ENCODE data around the gene INSRR.

DNA sequence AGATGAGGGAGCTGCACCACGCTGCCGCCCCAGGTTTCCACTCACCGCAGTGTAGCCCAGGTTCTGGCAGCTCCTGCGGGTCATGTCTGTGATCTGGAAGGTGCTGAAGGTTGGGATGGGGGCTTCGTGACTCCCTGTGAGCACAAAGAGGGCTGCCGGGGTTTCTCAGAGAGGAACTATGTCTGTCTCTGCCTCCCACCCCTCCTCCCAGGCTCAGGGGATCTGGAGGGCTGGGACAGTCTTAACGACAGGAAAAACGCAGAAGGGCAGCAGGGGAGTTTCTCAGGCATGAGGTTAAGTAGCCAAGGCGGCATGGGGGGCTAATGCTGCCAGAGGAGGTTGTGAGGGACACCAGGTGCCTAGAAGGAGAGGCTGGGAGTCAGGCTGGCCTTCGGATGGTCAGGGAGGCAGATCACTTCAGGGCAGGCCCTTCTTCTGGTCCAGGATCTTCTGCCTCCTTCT is 42.9 kb downstream of the INSRR start:
- TF ChIP-seq, protein P1, sequence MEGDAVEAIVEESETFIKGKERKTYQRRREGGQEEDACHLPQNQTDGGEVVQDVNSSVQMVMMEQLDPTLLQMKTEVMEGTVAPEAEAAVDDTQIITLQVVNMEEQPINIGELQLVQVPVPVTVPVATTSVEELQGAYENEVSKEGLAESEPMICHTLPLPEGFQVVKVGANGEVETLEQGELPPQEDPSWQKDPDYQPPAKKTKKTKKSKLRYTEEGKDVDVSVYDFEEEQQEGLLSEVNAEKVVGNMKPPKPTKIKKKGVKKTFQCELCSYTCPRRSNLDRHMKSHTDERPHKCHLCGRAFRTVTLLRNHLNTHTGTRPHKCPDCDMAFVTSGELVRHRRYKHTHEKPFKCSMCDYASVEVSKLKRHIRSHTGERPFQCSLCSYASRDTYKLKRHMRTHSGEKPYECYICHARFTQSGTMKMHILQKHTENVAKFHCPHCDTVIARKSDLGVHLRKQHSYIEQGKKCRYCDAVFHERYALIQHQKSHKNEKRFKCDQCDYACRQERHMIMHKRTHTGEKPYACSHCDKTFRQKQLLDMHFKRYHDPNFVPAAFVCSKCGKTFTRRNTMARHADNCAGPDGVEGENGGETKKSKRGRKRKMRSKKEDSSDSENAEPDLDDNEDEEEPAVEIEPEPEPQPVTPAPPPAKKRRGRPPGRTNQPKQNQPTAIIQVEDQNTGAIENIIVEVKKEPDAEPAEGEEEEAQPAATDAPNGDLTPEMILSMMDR (IDR thresholded peaks at IDR 0.05), result no peak
- TF ChIP-seq POLR2A (IDR thresholded peaks at IDR 0.05) (no peak), POLR2AphosphoS5 (IDR thresholded peaks at IDR 0.05) (no peak)
